Astrocyte of the cerebellum (primary cell): ENCODE results near the gene KCNB1.

ENCODE experiments used
- DNase-seq: peaks from one replicate; pipeline ENCODE4 v3.0.0-alpha.2; 2011; ENCODE audit warnings: low read depth
- H3K4me3 ChIP-seq: 2 replicates; pipeline ENCODE4 v1.5.1; 2011; ENCODE audit warnings: mild to moderate bottlenecking, low read depth, low read length, moderate library complexity
- in situ Hi-C: cut with HindIII; loops from 2 replicates; pipeline ENCODE4 v1.10.0; 2017; ENCODE audit warnings: low sequenced_read_pairs
- TF ChIP-seq, protein P1 (sequence below): IDR thresholded peaks from 2 replicates; pipeline ENCODE4 v1.5.1; 2012; ENCODE audit warnings: low read length, low read depth, moderate library complexity, mild to moderate bottlenecking; ENCODE audit errors: missing control alignments

KCNB1 gene

DNA sequence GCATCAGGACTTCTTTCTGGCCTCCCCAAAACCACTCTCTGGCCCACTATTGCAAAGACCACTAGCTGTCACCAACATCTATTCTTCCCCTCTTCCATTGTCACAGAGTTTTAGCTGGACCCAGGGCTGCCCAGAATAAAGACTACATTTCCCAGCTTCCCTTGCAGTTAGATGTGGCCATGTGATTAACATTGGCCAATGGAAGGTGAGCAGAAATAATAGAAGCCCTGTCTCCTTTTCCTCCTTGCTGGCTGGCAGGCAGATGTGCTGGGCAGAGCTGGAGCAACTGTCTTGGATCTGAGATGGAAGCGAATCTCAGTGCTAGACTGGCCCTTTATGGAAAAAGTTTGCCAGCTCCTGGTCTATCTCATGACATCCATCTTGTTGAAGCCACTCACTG is 97.0 kb downstream of the KCNB1 start:
- H3K4me3 ChIP-seq: no peak overlapping the region
- TF ChIP-seq, protein P1, sequence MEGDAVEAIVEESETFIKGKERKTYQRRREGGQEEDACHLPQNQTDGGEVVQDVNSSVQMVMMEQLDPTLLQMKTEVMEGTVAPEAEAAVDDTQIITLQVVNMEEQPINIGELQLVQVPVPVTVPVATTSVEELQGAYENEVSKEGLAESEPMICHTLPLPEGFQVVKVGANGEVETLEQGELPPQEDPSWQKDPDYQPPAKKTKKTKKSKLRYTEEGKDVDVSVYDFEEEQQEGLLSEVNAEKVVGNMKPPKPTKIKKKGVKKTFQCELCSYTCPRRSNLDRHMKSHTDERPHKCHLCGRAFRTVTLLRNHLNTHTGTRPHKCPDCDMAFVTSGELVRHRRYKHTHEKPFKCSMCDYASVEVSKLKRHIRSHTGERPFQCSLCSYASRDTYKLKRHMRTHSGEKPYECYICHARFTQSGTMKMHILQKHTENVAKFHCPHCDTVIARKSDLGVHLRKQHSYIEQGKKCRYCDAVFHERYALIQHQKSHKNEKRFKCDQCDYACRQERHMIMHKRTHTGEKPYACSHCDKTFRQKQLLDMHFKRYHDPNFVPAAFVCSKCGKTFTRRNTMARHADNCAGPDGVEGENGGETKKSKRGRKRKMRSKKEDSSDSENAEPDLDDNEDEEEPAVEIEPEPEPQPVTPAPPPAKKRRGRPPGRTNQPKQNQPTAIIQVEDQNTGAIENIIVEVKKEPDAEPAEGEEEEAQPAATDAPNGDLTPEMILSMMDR: no peak
- in situ Hi-C loops: no loop called here
- DNase-seq: no peak

DNA sequence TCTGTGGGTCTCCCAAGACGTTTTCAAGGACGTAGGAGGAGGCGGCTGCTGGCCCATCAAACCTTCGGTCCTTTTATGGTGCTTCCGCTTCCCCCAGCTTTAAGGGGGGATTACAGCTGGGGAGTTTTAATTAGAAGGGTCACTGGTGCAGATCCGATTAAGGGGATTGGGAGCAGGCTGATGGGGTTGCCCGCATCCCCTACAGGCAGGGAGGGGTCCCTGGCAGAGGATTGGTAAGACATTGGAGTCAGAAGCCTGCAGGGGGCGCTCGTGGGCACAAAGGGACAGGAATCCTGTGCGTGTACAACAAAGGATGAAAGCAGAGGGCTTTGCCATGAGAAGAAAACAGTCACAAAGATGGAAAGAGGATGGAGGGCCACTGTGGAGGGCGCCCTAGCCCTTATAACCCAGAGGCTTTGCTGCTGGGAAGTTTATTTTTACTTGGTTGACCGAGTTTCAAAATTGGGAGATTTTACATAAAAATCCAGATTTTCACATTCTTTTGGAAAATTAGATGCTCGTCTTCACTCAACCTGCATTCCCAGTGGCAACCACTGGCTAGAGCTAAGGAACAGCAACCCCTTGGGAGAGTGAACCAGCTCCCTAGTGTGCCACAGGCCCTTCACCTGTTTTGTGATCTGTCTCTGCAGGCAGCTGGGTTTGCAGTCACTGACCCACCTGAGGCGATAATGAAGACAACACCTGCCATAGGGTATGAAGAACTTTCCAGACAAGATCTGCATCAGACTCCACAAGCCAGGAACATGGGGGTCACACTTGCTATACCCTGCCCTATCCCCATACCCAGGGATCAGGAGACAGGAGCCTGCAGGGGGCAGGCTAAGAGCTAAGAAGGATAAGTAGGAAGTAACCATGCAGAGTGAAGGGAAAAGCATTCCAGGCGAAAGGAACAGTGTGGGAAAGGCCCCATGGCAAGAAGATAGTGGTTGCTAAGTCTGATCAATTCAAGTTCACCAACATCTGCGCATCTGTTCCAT is 97.7 kb downstream of the KCNB1 start:
- in situ Hi-C loops: no loop called here
- TF ChIP-seq, protein P1: peak; percentile 75
- no peak overlapping the region for H3K4me3 ChIP-seq
- no peak for DNase-seq

DNA sequence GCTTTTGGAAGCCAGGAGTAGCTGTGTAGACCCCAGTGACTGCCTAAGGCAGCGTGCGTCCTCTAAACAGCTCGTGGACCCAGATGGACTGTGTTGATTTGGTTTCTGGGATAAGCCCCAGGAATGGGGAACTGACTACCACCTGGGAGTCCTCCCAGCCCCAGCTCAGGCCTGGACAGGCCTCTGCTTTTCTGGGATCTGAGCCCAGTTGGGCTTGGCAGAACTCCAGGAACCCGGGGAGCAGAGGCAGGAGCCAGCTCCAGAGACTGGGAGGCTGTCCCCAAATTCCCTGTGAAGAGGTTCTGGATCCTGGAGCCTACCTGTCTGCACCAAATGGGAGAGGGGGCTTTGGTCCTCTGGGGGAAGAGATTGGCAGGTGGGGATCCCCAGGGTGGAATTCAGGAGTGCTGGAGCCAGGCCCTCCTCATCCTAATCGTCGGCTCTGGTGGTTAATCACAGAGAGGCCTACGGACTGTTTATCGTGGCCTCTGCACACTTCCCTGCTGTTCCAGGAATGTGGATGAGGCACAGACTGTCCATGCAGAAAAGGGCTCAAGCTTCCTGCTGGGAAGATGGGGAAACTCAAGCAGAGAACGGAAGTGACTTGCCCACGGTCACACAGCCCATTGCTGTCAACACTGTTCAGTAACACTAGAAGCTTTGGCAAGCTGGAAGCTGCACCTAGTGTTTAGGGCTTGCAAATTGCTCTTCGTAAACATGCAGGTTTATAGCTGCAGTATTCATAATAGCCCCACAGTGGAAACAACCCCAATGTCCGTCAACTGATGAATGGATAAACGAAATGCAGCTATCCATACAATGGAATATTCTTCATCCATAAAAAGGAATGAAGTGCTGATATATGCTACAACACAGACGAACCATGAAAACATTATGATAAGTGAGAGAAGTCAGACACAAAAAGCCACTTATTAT is 100.6 kb downstream of the KCNB1 start:
- TF ChIP-seq, protein P1: no peak
- in situ Hi-C loops: no loop called here
- peak; percentile 84 for DNase-seq
- no peak overlapping the region for H3K4me3 ChIP-seq

DNA sequence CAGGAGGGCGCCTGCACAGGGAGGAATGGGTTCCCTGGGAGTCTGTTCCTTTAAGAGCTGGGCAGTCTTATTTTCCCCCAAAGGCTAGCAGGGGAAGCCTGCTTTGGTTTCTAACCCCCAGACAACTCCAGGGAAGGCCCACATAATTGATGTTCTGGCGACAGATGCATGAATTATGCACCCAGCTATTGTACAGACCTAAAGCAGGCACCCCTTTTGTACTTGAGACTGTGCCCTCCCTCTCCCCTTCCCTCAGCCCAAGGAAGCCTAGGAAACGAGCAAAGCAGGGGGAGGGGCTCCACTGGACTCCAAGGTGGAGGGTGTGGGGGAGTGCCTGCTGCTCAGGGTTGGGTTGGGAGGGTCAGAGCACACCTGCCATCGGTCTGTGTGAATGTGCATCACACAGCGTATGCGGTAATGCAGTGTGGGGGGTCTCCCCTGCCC is 102.1 kb downstream of the KCNB1 start:
- no peak overlapping the region for H3K4me3 ChIP-seq
- DNase-seq: no peak
- in situ Hi-C loops: no loop called here
- TF ChIP-seq, protein P1: no peak

DNA sequence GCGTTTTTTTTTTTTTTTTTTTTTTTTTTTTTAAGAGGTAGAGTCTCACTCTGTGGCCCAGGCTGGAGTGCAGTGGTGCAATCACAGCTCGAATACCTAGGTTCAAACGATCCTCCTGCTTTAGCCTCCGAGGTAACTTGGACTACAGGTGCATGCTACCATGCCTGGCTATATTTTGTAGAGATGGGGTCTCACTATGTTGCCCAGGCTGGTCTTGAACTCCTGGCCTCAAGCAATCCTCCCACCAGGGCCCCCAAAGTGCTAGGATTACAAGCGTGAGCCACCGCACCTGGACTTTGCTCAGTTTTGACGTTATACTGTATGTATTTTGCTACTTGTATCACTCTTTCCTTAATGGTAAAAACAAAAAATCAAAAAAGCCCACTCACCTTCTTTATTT is 103.1 kb downstream of the KCNB1 start:
- no peak overlapping the region for H3K4me3 ChIP-seq
- in situ Hi-C loops: no loop called here
- no peak for DNase-seq
- TF ChIP-seq, protein P1: no peak

DNA sequence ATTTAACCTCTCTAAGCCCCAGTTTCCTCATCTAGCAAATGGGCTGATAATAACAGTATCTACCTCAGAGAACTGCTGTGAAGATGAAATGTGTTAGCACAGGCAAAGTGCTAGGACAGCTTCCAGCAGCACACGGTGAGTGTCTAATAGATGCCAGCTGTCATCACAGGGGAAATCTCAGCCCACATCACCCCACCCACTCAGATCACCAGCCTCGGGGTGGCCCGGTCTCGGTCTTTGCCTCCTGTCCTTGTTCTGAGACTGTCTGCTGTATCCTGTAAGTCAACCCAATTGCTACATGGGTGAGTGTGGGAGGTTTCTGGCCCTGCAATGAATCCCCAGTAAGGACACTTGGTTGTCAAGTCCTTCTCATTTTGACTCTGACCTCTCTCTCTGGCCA is 105.1 kb downstream of the KCNB1 start:
- no peak overlapping the region for H3K4me3 ChIP-seq
- in situ Hi-C loops: no loop called here
- DNase-seq: no peak
- TF ChIP-seq, protein P1: no peak
